Mesenchymal stem cell (in vitro differentiated cells and primary cell): ENCODE results near the gene GIGYF2.

Experiments
- DNase-seq: peaks from one replicate; pipeline ENCODE4 v3.0.0-alpha.2; 2013
- H2AFZ ChIP-seq: one replicate; pipeline ENCODE4 v1.6.1; 2013; ENCODE audit warnings: low read depth, mild to moderate bottlenecking, control low read depth, inconsistent platforms, low read length, moderate library complexity
- H2AK5ac ChIP-seq: 2 replicates; pipeline ENCODE4 v1.6.1; 2013; ENCODE audit warnings: low read length, moderate library complexity, mild to moderate bottlenecking, inconsistent platforms; ENCODE audit not compliant: severe bottlenecking
- H2BK120ac ChIP-seq: one replicate; pipeline ENCODE4 v1.6.1; 2013; ENCODE audit warnings: low read depth, mild to moderate bottlenecking, inconsistent platforms, low read length, moderate library complexity
- H2BK12ac ChIP-seq, 2 experiments: one replicate each; pipeline ENCODE4 v1.6.1; 2013; ENCODE audit warnings: inconsistent platforms in 2 of 2, low read length in 2 of 2, mild to moderate bottlenecking in 2 of 2, moderate library complexity in 2 of 2, control low read depth in 1 of 2
- H2BK15ac ChIP-seq: one replicate; pipeline ENCODE4 v1.6.1; 2013; ENCODE audit warnings: mild to moderate bottlenecking, low read depth, inconsistent platforms; ENCODE audit not compliant: poor library complexity, severe bottlenecking
- H2BK5ac ChIP-seq: 2 replicates; pipeline ENCODE4 v1.6.1; 2013; ENCODE audit warnings: low read depth, mild to moderate bottlenecking, low read length, control low read depth, inconsistent platforms; ENCODE audit not compliant: poor library complexity, severe bottlenecking
- H3K14ac ChIP-seq, 2 experiments: one replicate each; pipeline ENCODE4 v1.6.1; 2013; ENCODE audit warnings: inconsistent platforms in 2 of 2, low read length in 2 of 2, control low read depth in 1 of 2, mild to moderate bottlenecking in 1 of 2, moderate library complexity in 1 of 2
- H3K18ac ChIP-seq, 2 experiments: one replicate each; pipeline ENCODE4 v1.6.1; 2013; ENCODE audit warnings: inconsistent platforms in 2 of 2, low read length in 2 of 2, control low read depth in 1 of 2, low read depth in 1 of 2, mild to moderate bottlenecking in 1 of 2
- H3K23ac ChIP-seq, 2 experiments: one replicate each; pipeline ENCODE4 v1.6.1; 2013; ENCODE audit warnings: inconsistent platforms in 2 of 2, low read length in 2 of 2, mild to moderate bottlenecking in 2 of 2, moderate library complexity in 2 of 2, control low read depth in 1 of 2
- H3K27ac ChIP-seq: 2 replicates; pipeline ENCODE4 v1.5.1; 2013; ENCODE audit warnings: mild to moderate bottlenecking, moderate library complexity, low read length, control low read depth, inconsistent platforms; ENCODE audit not compliant: poor library complexity, severe bottlenecking
- H3K27me3 ChIP-seq, 2 experiments: 2 replicates each; pipeline versions ENCODE4 v1.6.1 to v1.7.0; 2013; ENCODE audit warnings: low read length in 2 of 2, mild to moderate bottlenecking in 2 of 2, moderate library complexity in 2 of 2, control low read depth in 1 of 2, inconsistent platforms in 1 of 2; ENCODE audit not compliant: control insufficient read depth in 1 of 2, insufficient read depth in 1 of 2
- H3K36me3 ChIP-seq, 2 experiments: 2 replicates each; pipeline versions ENCODE4 v1.6.1 to v1.7.0; 2013; ENCODE audit warnings: low read length in 2 of 2, control low read depth in 1 of 2, inconsistent platforms in 1 of 2, low read depth in 1 of 2, mild to moderate bottlenecking in 1 of 2; ENCODE audit not compliant: insufficient read depth in 2 of 2, control insufficient read depth in 1 of 2
- H3K4ac ChIP-seq, 2 experiments: one replicate each; pipeline ENCODE4 v1.6.1; 2013; ENCODE audit warnings: inconsistent platforms in 2 of 2, low read length in 2 of 2, mild to moderate bottlenecking in 2 of 2, moderate library complexity in 2 of 2, control low read depth in 1 of 2, low read depth in 1 of 2
- H3K4me1 ChIP-seq: 2 replicates; pipeline ENCODE4 v1.6.1; 2013; ENCODE audit warnings: low read depth, low read length, control low read depth; ENCODE audit not compliant: control insufficient read depth, insufficient read depth
- H3K4me2 ChIP-seq: 2 replicates; pipeline ENCODE4 v1.6.1; 2013; ENCODE audit warnings: low read length, mild to moderate bottlenecking, inconsistent platforms; ENCODE audit not compliant: poor library complexity, severe bottlenecking
- H3K4me3 ChIP-seq, 2 experiments: 2 replicates each; pipeline versions ENCODE4 v1.5.1 to v1.7.0; 2013; ENCODE audit warnings: low read length in 2 of 2, mild to moderate bottlenecking in 2 of 2, control low read depth in 1 of 2, low read depth in 1 of 2; ENCODE audit not compliant: insufficient read depth in 1 of 2
- H3K79me1 ChIP-seq: replicated peaks from 2 replicates; pipeline ENCODE4 v1.6.1; 2013; ENCODE audit warnings: mild to moderate bottlenecking, control low read depth, low read length, inconsistent platforms; ENCODE audit not compliant: poor library complexity, severe bottlenecking
- H3K9ac ChIP-seq: 2 replicates; pipeline ENCODE4 v1.7.0; 2013; ENCODE audit warnings: mild to moderate bottlenecking, low read length, moderate library complexity
- H3K9me3 ChIP-seq: 2 replicates; pipeline ENCODE4 v1.7.0; 2013; ENCODE audit warnings: mild to moderate bottlenecking, low read length; ENCODE audit not compliant: control insufficient read depth
- H4K8ac ChIP-seq: one replicate; pipeline ENCODE4 v1.6.1; 2013; ENCODE audit warnings: inconsistent platforms, mild to moderate bottlenecking, low read length, moderate library complexity
- H4K91ac ChIP-seq: one replicate; pipeline ENCODE4 v1.6.1; 2013; ENCODE audit warnings: mild to moderate bottlenecking, low read length, inconsistent platforms
- WGBS: methylation state at CpG from one replicate; pipeline ENCODE4 v1.1.7; 2013; ENCODE audit warnings: mixed read lengths; 5-methylcytosine and 5-hydroxymethylcytosine counted together

GIGYF2 gene

DNA sequence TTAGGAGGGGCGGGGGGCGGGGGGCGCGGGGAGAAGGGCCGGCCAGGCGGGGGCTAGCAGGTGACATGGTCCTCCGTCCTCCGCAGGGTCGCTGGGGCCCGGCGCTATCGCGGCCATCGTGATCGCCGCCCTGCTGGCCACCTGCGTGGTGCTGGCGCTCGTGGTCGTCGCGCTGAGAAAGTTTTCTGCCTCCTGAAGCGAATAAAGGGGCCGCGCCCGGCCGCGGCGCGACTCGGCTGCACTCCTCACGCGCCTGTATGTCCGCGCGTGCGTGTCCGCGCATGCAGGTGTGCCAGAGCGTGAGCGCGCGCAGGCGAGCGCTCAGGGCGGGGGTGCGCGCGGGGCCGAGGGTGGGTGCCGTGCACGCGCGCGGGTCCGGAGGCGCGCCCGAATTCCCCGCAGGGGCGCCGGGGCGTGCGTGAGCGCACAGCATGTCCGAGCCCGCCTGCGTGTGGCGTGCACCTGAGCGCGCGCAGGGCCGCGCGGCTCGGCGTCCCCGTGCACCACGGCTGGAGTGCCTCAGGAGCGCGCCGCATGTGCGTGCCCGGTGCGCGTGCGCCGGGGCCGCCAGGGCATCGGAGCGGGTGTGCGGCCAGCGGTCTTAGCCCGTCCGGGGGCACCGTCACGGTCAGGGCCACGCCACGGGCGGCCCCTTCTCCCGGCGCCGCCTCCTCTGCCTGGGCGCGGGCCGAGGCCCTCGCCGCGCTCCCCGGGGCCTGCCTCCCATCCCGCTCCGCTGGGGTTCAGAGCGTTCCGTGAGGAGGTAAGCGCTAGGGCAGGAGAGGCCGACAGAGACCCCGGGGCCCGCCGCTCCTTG lies 179.2 kb downstream of the GIGYF2 start:
- Histone ChIP-seq H3K4me3 (peak overlapping the region; percentile 61 to 67), H3K14ac (no peak overlapping the region), H2BK15ac (no peak overlapping the region), H3K9ac (no peak overlapping the region), H3K79me1 (no peaks in the 10 kb centered on the region), H2AK5ac (no peak overlapping the region), H3K4me2 (peak overlapping the region; percentile 96), H3K4ac (no peak overlapping the region), H3K23ac (peak overlapping the region in 1 of 2 experiments; percentile 9), H3K27me3 (peaks cover 6 to 22% of the 10 kb centered on the region in 2 experiments), H3K4me1 (peaks cover 18% of the 10 kb centered on the region), H4K91ac (no peak overlapping the region), H3K9me3 (no peaks in the 10 kb centered on the region), H2BK12ac (no peak overlapping the region), H3K27ac (no peak overlapping the region), H2BK5ac (no peak overlapping the region), H4K8ac (no peak overlapping the region), H2AFZ (no peak overlapping the region), H2BK120ac (no peak overlapping the region), H3K18ac (peak overlapping the region; percentile 17 to 77), H3K36me3 (peaks cover 0 to 29% of the 10 kb centered on the region in 2 experiments)
- no peak for DNase-seq
- WGBS: 7% methylated on average over 54 of the region's 119 CpGs

DNA sequence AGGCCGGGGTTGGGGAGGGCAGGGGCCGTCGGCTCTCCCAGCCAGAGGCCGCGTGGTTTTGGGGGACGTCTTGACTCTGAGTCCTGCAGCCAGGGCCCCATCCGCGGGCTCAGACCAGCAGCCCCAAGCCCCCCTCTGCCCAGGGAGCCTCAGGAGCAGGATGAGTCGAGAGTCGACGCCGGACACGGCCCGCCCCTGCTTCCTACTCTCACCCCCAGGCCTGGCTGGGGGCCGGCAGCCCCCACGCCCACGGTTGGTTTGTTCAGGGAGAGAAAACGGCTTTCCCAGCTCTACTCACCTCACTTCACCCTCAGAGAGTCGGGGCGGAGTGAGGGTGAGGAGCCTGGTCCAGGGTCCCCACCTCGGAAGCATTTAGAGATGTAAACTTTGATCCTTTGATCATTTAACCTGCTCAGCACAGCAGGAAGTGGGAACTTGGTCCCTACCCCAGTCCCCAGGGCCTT lies 179.9 kb downstream of the GIGYF2 start:
- peaks cover 0 to 25% of the 10 kb centered on the region in 2 experiments for H3K36me3 ChIP-seq
- H2AFZ ChIP-seq: no peak overlapping the region
- H3K18ac ChIP-seq: no peak overlapping the region
- no peak overlapping the region for H3K4ac ChIP-seq
- no peak overlapping the region for H2BK5ac ChIP-seq
- H3K14ac ChIP-seq: no peak overlapping the region
- H3K23ac ChIP-seq: peak overlapping the region in 1 of 2 experiments; percentile 19
- DNase-seq: no peak
- H3K9me3 ChIP-seq: no peaks in the 10 kb centered on the region
- H2BK120ac ChIP-seq: no peak overlapping the region
- no peaks in the 10 kb centered on the region for H3K79me1 ChIP-seq
- peak overlapping the region; percentile 96 for H3K4me2 ChIP-seq
- peak overlapping the region; percentile 61 to 67 for H3K4me3 ChIP-seq
- no peak overlapping the region for H2AK5ac ChIP-seq
- no peak overlapping the region for H3K27ac ChIP-seq
- H3K4me1 ChIP-seq: peaks cover 18% of the 10 kb centered on the region
- H3K27me3 ChIP-seq: peaks cover 6 to 22% of the 10 kb centered on the region in 2 experiments
- H4K8ac ChIP-seq: no peak overlapping the region
- 40% methylated on average over 21 of the region's 21 CpGs for WGBS
- no peak overlapping the region for H2BK12ac ChIP-seq
- H3K9ac ChIP-seq: no peak overlapping the region
- H4K91ac ChIP-seq: no peak overlapping the region
- no peak overlapping the region for H2BK15ac ChIP-seq

DNA sequence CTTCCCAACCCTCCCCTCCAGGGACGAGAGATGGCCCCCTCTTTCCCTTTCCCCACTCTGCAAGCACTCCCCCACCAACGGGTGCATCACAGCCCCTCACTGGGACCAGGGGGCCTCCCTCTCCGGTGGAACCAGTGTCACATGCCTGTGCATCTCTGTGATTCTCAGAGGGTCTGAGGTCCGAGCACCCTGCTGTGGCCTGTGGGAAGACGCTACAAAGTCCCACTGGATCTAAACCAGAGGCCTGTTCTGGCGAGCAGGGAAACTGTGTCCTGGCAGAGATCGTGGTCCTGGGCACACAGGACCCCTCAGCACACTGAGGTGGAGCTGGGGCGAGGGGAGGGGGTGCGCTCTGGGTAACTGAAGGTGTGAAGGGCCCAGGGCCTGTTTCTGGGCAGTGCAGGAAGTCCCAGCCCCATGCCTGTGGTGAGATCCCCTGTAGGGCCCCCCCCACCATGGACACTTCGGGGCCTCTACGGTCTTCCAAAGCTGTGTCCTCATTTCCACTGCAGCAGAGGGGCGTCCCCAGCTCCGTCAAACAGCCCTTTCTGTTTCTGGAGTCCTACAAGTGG lies 180.9 kb downstream of the GIGYF2 start:
- Histone ChIP-seq H4K8ac (no peak overlapping the region), H3K27ac (no peak overlapping the region)

DNA sequence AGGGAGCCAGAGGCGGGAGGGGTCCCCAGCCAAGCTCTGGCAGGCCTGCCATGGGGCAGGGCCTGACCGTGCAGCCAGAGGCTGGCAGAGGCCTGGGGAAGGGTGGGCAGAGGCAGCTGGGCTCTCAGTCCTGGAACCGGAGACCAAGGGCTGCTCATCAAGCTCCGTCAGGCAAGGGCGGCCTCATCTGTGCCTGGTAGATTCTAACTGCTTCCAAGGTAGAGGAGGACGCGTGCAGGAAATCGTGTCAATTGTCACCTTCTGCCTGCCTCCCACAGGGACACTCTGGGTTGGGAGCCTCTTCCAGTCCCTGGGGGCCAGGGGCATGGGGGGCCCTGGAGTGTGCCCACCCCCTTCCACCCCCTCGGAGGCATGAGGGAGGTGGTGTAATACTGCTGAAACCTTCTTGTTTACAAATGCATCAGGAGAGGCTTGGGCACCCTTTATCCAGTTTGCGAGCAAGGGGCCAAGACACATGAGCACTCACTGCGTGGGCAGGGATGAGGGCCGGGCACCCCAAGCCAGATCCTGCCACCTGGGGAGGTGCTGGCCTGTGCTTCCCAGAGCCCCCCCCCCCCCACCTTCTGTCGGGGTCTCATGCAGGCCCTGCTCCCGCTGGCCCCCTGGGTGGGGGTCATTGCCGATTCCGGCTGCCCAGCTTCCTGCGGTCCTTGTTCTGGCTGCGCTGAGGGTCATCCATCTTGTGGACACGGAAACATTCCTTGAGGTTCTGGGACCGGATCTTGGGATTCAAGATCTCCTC lies 181.9 kb downstream of the GIGYF2 start:
- no peak overlapping the region for H2BK12ac ChIP-seq
- no peak overlapping the region for H2BK120ac ChIP-seq
- H3K9ac ChIP-seq: no peak overlapping the region
- H2AK5ac ChIP-seq: no peak overlapping the region
- no peak overlapping the region for H2BK5ac ChIP-seq
- DNase-seq: no peak
- H4K8ac ChIP-seq: no peak overlapping the region
- H3K27ac ChIP-seq: no peak overlapping the region
- no peaks in the 10 kb centered on the region for H3K9me3 ChIP-seq
- H3K4me3 ChIP-seq: no peak overlapping the region
- no peak overlapping the region for H3K4me2 ChIP-seq
- no peak overlapping the region for H3K4ac ChIP-seq
- no peak overlapping the region for H2AFZ ChIP-seq
- H3K79me1 ChIP-seq: no peaks in the 10 kb centered on the region
- H3K4me1 ChIP-seq: peaks cover 19% of the 10 kb centered on the region
- no peak overlapping the region for H3K14ac ChIP-seq
- WGBS: 93% methylated on average over 20 of the region's 20 CpGs
- peaks cover 0 to 24% of the 10 kb centered on the region in 2 experiments for H3K36me3 ChIP-seq
- H2BK15ac ChIP-seq: no peak overlapping the region
- no peak overlapping the region for H3K23ac ChIP-seq
- no peak overlapping the region for H3K18ac ChIP-seq
- peaks cover 6 to 25% of the 10 kb centered on the region in 2 experiments for H3K27me3 ChIP-seq
- no peak overlapping the region for H4K91ac ChIP-seq

More for the DNA sequence above, 180.9 kb downstream of the GIGYF2 start:
- Histone ChIP-seq H3K4me3 (no peak overlapping the region), H4K91ac (no peak overlapping the region), H3K4ac (no peak overlapping the region), H3K18ac (no peak overlapping the region), H2BK12ac (no peak overlapping the region), H2AFZ (no peak overlapping the region), H2BK15ac (no peak overlapping the region), H2BK120ac (no peak overlapping the region), H3K4me1 (peaks cover 18% of the 10 kb centered on the region), H3K9me3 (no peaks in the 10 kb centered on the region), H3K36me3 (peaks cover 0 to 26% of the 10 kb centered on the region in 2 experiments), H3K23ac (no peak overlapping the region), H3K27me3 (peaks cover 6 to 22% of the 10 kb centered on the region in 2 experiments), H2BK5ac (no peak overlapping the region), H3K14ac (no peak overlapping the region), H2AK5ac (no peak overlapping the region), H3K79me1 (no peaks in the 10 kb centered on the region), H3K4me2 (no peak overlapping the region), H3K9ac (no peak overlapping the region)
- 92% methylated on average over 13 of the region's 13 CpGs for WGBS
- DNase-seq: no peak
